Measurements from ENCODE around the gene SLC1A7.

SLC1A7 gene

GRCh38 chr1:53069265-53069662 lies 73.2 kb downstream of the SLC1A7 start:
- no peak overlapping the region for H3K4me3 ChIP-seq (ENCODE audit: low read depth, low read length)
- TF ChIP-seq CTCF (IDR thresholded peaks at IDR 0.05; ENCODE audit: control insufficient read depth, extremely low read depth, insufficient read depth): no peak
- DNase-seq (ENCODE audit: low read depth): no peak

GRCh38 chr1:53068314-53069099 lies 73.9 kb downstream of the SLC1A7 start:
- no peak for TF ChIP-seq CTCF (IDR thresholded peaks at IDR 0.05; ENCODE audit: control insufficient read depth, extremely low read depth, insufficient read depth)
- no peak overlapping the region for H3K4me3 ChIP-seq (ENCODE audit: low read depth, low read length)
- no peak for DNase-seq (ENCODE audit: low read depth)

GRCh38 chr1:53067886-53068285 lies 74.6 kb downstream of the SLC1A7 start:
- TF ChIP-seq CTCF (IDR thresholded peaks at IDR 0.05; ENCODE audit: control insufficient read depth, extremely low read depth, insufficient read depth): no peak
- DNase-seq (ENCODE audit: low read depth): no peak
- H3K4me3 ChIP-seq (ENCODE audit: low read depth, low read length): no peak overlapping the region

GRCh38 chr1:53066891-53067738 lies 75.3 kb downstream of the SLC1A7 start:
- DNase-seq (ENCODE audit: low read depth): no peak
- no peak for TF ChIP-seq CTCF (IDR thresholded peaks at IDR 0.05; ENCODE audit: control insufficient read depth, extremely low read depth, insufficient read depth)
- no peak overlapping the region for H3K4me3 ChIP-seq (ENCODE audit: low read depth, low read length)

GRCh38 chr1:53066488-53066887 lies 76.0 kb downstream of the SLC1A7 start:
- DNase-seq (ENCODE audit: low read depth): no peak
- TF ChIP-seq CTCF (IDR thresholded peaks at IDR 0.05; ENCODE audit: control insufficient read depth, extremely low read depth, insufficient read depth): no peak

GRCh38 chr1:53065391-53065790 lies 77.0 kb downstream of the SLC1A7 start:
- DNase-seq (ENCODE audit: low read depth): no peak
- no peak for TF ChIP-seq CTCF (IDR thresholded peaks at IDR 0.05; ENCODE audit: control insufficient read depth, extremely low read depth, insufficient read depth)
- no peak overlapping the region for H3K4me3 ChIP-seq (ENCODE audit: low read depth, low read length)

More at GRCh38 chr1:53066488-53066887, 76.0 kb downstream of the SLC1A7 start:
- H3K4me3 ChIP-seq (ENCODE audit: low read depth, low read length): no peak overlapping the region

Measured in LNCaP clone FGC (cell line).